H1 (cell line): ENCODE measurements around the gene ORC6.

ENCODE experiments used
- CTCF ChIP-seq, 3 experiments: IDR thresholded peaks; 1 replicate in 2 of 3; 2 replicates in 1 of 3; pipeline versions ENCODE4 v1.5.1 to v1.6.1; 2011; ENCODE audit warnings: low read length in 3 of 3, mild to moderate bottlenecking in 3 of 3, inconsistent platforms in 2 of 3, low read depth in 1 of 3, moderate library complexity in 1 of 3; ENCODE audit not compliant: insufficient read depth in 1 of 3; ENCODE audit errors: control extremely low read depth in 1 of 3
- POLR2AphosphoS5 ChIP-seq: IDR thresholded peaks from 2 replicates; pipeline ENCODE4 v1.6.1; 2011; ENCODE audit warnings: low read depth, low read length

DNA sequence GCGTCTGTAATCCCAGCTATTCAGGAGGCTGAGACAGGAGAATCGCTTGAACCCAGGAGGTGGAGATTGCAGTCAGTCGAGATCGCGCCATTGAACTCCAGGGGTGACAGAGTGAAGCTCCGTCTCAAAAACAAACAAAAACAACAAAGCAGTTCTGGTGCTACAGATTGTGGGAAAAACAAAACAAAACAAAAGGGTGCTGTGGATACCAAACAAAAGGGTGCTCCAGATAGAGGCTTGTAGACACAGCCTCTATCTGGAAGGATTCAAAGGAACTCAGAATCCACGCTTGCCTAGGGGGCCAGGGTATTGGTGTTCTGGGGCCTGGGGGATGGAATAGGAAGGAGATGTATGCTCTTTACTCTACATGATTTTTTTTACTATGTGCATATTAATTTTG lies 56.2 kb downstream of the ORC6 start:
- TF ChIP-seq CTCF (IDR thresholded peaks at IDR 0.05; ENCODE audit: control extremely low read depth in 1 of 3, insufficient read depth in 1 of 3, low read depth in 1 of 3, low read length in 3 of 3) = no peak
- TF ChIP-seq POLR2AphosphoS5 = no peak
